HFF-Myc (cell line): ENCODE data around the gene ZSCAN25.
A peak's percentile ranks its signal among the peaks of the same experiment; 100 is the strongest.
"Not testable (repeated sequence)": the region's sequence is repeated elsewhere in the genome, so short reads cannot be mapped to it uniquely, and the experiment has no call there.

Experiments used
- DNase-seq: peaks from one replicate; pipeline ENCODE4 v3.0.0-alpha.2; 2011; ENCODE audit warnings: low read depth; ENCODE audit errors: extremely low read depth
- H3K4me3 ChIP-seq: replicated peaks from 2 replicates; pipeline ENCODE4 v1.5.1; 2011; ENCODE audit warnings: low read depth, mild to moderate bottlenecking, control low read depth, low read length
- TF ChIP-seq, protein P1 (sequence below): IDR thresholded peaks from 2 replicates; pipeline ENCODE4 v1.5.1; 2012; ENCODE audit warnings: mild to moderate bottlenecking, low read depth, low read length, control low read depth; ENCODE audit errors: missing control alignments

The ZSCAN25 gene

GRCh38 chr7:99616359-99617191 lies at the start of gene ZSCAN25:
ZSCAN25 (plus strand) TSS chr7:99616946; CDS start chr7:99619607, 2,661 bp downstream.
- peak within 1 kb of the TSS; percentile 68 for H3K4me3 ChIP-seq
- TF ChIP-seq, protein P1, sequence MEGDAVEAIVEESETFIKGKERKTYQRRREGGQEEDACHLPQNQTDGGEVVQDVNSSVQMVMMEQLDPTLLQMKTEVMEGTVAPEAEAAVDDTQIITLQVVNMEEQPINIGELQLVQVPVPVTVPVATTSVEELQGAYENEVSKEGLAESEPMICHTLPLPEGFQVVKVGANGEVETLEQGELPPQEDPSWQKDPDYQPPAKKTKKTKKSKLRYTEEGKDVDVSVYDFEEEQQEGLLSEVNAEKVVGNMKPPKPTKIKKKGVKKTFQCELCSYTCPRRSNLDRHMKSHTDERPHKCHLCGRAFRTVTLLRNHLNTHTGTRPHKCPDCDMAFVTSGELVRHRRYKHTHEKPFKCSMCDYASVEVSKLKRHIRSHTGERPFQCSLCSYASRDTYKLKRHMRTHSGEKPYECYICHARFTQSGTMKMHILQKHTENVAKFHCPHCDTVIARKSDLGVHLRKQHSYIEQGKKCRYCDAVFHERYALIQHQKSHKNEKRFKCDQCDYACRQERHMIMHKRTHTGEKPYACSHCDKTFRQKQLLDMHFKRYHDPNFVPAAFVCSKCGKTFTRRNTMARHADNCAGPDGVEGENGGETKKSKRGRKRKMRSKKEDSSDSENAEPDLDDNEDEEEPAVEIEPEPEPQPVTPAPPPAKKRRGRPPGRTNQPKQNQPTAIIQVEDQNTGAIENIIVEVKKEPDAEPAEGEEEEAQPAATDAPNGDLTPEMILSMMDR: peak; percentile 65
- DNase-seq: peak; percentile 81

- not testable (repeated sequence) for H3K4me3 ChIP-seq, DNase-seq
Measured at GRCh38 chr7:99568770-99569169, 48.0 kb upstream of the ZSCAN25 start.

DNA sequence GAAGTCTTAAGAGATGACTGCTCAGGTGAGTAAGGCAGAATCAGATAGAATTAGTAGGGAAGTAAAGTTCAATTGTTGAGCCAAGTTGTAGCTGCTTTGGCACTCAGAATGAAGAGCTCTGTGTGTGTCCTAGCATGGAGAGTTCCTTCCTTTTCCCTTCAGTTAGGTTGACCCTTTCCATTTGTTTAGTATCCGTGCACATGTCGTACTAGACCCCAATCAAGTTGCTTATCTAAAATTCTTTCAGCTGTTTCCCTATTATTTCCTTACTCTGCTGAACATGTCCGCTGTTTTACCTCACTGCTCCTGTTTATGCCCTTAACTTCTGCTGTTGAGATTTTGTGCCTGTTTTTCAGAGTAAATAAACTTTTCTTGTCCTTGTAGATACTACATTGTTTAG lies 45.0 kb upstream of the ZSCAN25 start:
- no peak for DNase-seq
- no peak overlapping the region for H3K4me3 ChIP-seq
- TF ChIP-seq, protein P1: no peak

- no peak for DNase-seq
- no peak overlapping the region for H3K4me3 ChIP-seq
- TF ChIP-seq, protein P1: no peak
Measured at GRCh38 chr7:99573257-99573656, 43.5 kb upstream of the ZSCAN25 start.

- H3K4me3 ChIP-seq: no peak overlapping the region
- TF ChIP-seq, protein P1: no peak
- no peak for DNase-seq
Measured at GRCh38 chr7:99576251-99576650, 40.5 kb upstream of the ZSCAN25 start.

- DNase-seq: no peak
- peak overlapping the region; percentile 44 for H3K4me3 ChIP-seq
- TF ChIP-seq, protein P1: no peak
Measured at GRCh38 chr7:99579281-99579955, 37.3 kb upstream of the ZSCAN25 start.
